IMR-90 (cell line): ENCODE data around the gene PRF1. TPM values are rescaled to one million over a fixed set of nuclear protein-coding genes. Genes with fewer than 3 reads are reported as not detected.

Experiments
- ATAC-seq: fragments of 200-7000 bp; cut with Tn5 transposase; 2 replicates; pipeline ENCODE4 v1.9.1; 2020; ENCODE audit warnings: low read depth, mild to moderate bottlenecking, moderate library complexity
- BruUV-seq: library from RNA; stranded (reverse); fragments of 400-500 nt; replicated peaks from 2 replicates; lab custom pipeline; 2021; lab: Mats Ljungman, UMichigan
- CTCF ChIA-PET: fragments of 300-600 bp; formaldehyde crosslinking; extraction: SDS; loops from one replicate; lab custom pipeline; 2021; ENCODE audit warnings: antibody characterized with exemption; lab: Yijun Ruan, JAX
- POLR2A ChIA-PET: fragments of 300-600 bp; sonication (Branson Sonifier 250); formaldehyde crosslinking; loops from one replicate; lab custom pipeline; 2022; ENCODE audit warnings: antibody characterized with exemption; ENCODE audit not compliant: unreplicated experiment; lab: Charles Lee
- DNase-seq: peaks from one replicate; pipeline ENCODE4 v3.0.0; 2013
- H2AFZ ChIP-seq: replicated peaks from 2 replicates; pipeline ENCODE3; 2013; ENCODE audit warnings: low read length, mild to moderate bottlenecking; ENCODE audit not compliant: poor library complexity
- H2AK5ac ChIP-seq: 2 replicates; pipeline ENCODE4 v1.6.1; 2013; ENCODE audit warnings: low read depth, low read length, inconsistent platforms
- H2AK9ac ChIP-seq: replicated peaks from 2 replicates; pipeline ENCODE3; 2013; ENCODE audit warnings: mild to moderate bottlenecking, low read depth, low read length, moderate library complexity; ENCODE audit not compliant: poor library complexity
- H2BK120ac ChIP-seq: 2 replicates; pipeline ENCODE4 v1.6.1; 2013; ENCODE audit warnings: low read depth, low read length, inconsistent platforms
- H2BK15ac ChIP-seq: 3 replicates; pipeline ENCODE4 v1.6.1; 2013; ENCODE audit warnings: low read depth, low read length, inconsistent platforms
- H2BK20ac ChIP-seq: 2 replicates; pipeline ENCODE4 v1.6.1; 2013; ENCODE audit warnings: low read depth, mild to moderate bottlenecking, inconsistent platforms, low read length, moderate library complexity
- H2BK5ac ChIP-seq: 2 replicates; pipeline ENCODE4 v1.6.1; 2013; ENCODE audit warnings: mild to moderate bottlenecking, low read depth, low read length, inconsistent platforms; ENCODE audit not compliant: poor library complexity, severe bottlenecking
- H3K14ac ChIP-seq: replicated peaks from 2 replicates; pipeline ENCODE4 v1.6.1; 2013; ENCODE audit warnings: low read depth, low read length, inconsistent platforms
- H3K18ac ChIP-seq: 2 replicates; pipeline ENCODE4 v1.6.1; 2013; ENCODE audit warnings: low read depth, low read length, control low read depth
- H3K23ac ChIP-seq: 2 replicates; pipeline ENCODE4 v1.6.1; 2013; ENCODE audit warnings: low read depth, low read length, inconsistent platforms
- H3K27ac ChIP-seq: 2 replicates; pipeline ENCODE4 v1.5.1; 2013; ENCODE audit warnings: mild to moderate bottlenecking, control low read depth, low read length; ENCODE audit not compliant: insufficient read depth
- H3K27me3 ChIP-seq: 2 replicates; pipeline ENCODE4 v1.6.1; 2013; ENCODE audit warnings: low read length; ENCODE audit not compliant: control insufficient read depth, insufficient read depth
- H3K36me3 ChIP-seq: 2 replicates; pipeline ENCODE4 v1.6.1; 2013; ENCODE audit warnings: low read length, mixed read lengths; ENCODE audit not compliant: control insufficient read depth, insufficient read depth
- H3K4ac ChIP-seq: 2 replicates; pipeline ENCODE4 v1.6.1; 2013; ENCODE audit warnings: low read depth, low read length, inconsistent platforms
- H3K4me1 ChIP-seq: 2 replicates; pipeline ENCODE4 v1.6.1; 2013; ENCODE audit warnings: low read length, mixed read lengths; ENCODE audit not compliant: control insufficient read depth, insufficient read depth
- H3K4me2 ChIP-seq: 2 replicates; pipeline ENCODE4 v1.6.1; 2013; ENCODE audit warnings: low read depth, mild to moderate bottlenecking, control low read depth, low read length, moderate library complexity
- H3K4me3 ChIP-seq: 2 replicates; pipeline ENCODE4 v1.5.1; 2013; ENCODE audit warnings: low read depth, mild to moderate bottlenecking, control low read depth, low read length, moderate library complexity; ENCODE audit not compliant: insufficient read depth
- H3K56ac ChIP-seq: 2 replicates; pipeline ENCODE4 v1.6.1; 2013; ENCODE audit warnings: low read length, inconsistent platforms; ENCODE audit not compliant: insufficient read depth; ENCODE audit errors: extremely low read depth
- H3K79me1 ChIP-seq, 2 experiments: 2 replicates each; pipeline ENCODE4 v1.6.1; 2013; ENCODE audit warnings: low read length in 2 of 2, inconsistent platforms in 1 of 2, low read depth in 1 of 2
- H3K9ac ChIP-seq: 2 replicates; pipeline ENCODE4 v1.6.1; 2013; ENCODE audit warnings: low read depth, low read length, control low read depth
- H3K9me1 ChIP-seq: 2 replicates; pipeline ENCODE4 v1.6.1; 2013; ENCODE audit warnings: low read length, inconsistent platforms; ENCODE audit not compliant: insufficient read depth
- H3K9me3 ChIP-seq: 2 replicates; pipeline ENCODE4 v1.6.1; 2013; ENCODE audit warnings: low read length; ENCODE audit not compliant: control insufficient read depth, insufficient read depth
- H4K20me1 ChIP-seq: 2 replicates; pipeline ENCODE4 v1.6.1; 2013; ENCODE audit warnings: low read length, inconsistent platforms; ENCODE audit not compliant: insufficient read depth
- H4K5ac ChIP-seq: 2 replicates; pipeline ENCODE4 v1.6.1; 2013; ENCODE audit warnings: mild to moderate bottlenecking, low read depth, low read length, control low read depth
- H4K8ac ChIP-seq, 2 experiments: 2 replicates each; pipeline ENCODE4 v1.6.1; 2013; ENCODE audit warnings: low read depth in 2 of 2, low read length in 2 of 2, control low read depth in 1 of 2, inconsistent platforms in 1 of 2
- H4K91ac ChIP-seq: 2 replicates; pipeline ENCODE4 v1.6.1; 2013; ENCODE audit warnings: low read depth, low read length, inconsistent platforms; ENCODE audit not compliant: insufficient read depth
- CEBPB ChIP-seq: IDR thresholded peaks from 2 replicates; pipeline ENCODE4 v1.6.1; 2012; ENCODE audit warnings: low read depth, low read length, improper control_type of control experiment
- FOS ChIP-seq: fragments of 150-350 bp; IDR thresholded peaks from 2 replicates; pipeline ENCODE4 v1.6.1; 2016; ENCODE audit warnings: low read depth, low read length
- MAZ ChIP-seq: IDR thresholded peaks from 2 replicates; pipeline ENCODE4 v1.6.1; 2012; ENCODE audit warnings: low read depth, mild to moderate bottlenecking, low read length, improper control_type of control experiment, moderate library complexity, borderline replicate concordance
- RAD21 ChIP-seq: IDR thresholded peaks from 2 replicates; pipeline ENCODE4 v1.6.1; 2012; ENCODE audit warnings: low read length, improper control_type of control experiment
- WGBS, 2 experiments: methylation state at CpG; one replicate each; pipeline versions ENCODE4 v1.1.5 to v1.1.7; 2013; ENCODE audit warnings: missing lambda C conversion rate in 2 of 2; ENCODE audit not compliant: insufficient read length in 1 of 2; ENCODE audit errors: extremely low coverage in 2 of 2; 5-methylcytosine and 5-hydroxymethylcytosine counted together
- dilution Hi-C: fragments of 300-500 bp; cut with HindIII; formaldehyde crosslinking; loops from one replicate; pipeline ENCODE4 v1.14.3; 2018; ENCODE audit warnings: low sequenced_read_pairs; ENCODE audit not compliant: unreplicated experiment
- in situ Hi-C: fragments of 300-500 bp; cut with MboI; formaldehyde crosslinking; loops from 3 replicates; pipeline ENCODE4 v1.14.3; 2019; ENCODE audit warnings: low sequenced_read_pairs, inconsistent platforms, mixed read lengths
- intact Hi-C: fragments of 100-400 bp; cut with micrococcal nuclease; formaldehyde crosslinking; loops from 2 replicates; pipeline ENCODE4 v1.10.0; 2022
- polyA plus RNA-seq, 3 experiments: library from polyadenylated mRNA; depleted of rRNA; stranded (reverse); fragments of >200 nt; gene quantifications; 2 replicates each; pipeline ENCODE4 v1.2.3, GENCODE V29; 2012; ENCODE audit warnings: low replicate concordance in 1 of 3
- total RNA-seq: library from RNA; depleted of rRNA; stranded (reverse); fragments of >200 nt; gene quantifications from 2 replicates; pipeline ENCODE4 v1.2.3, GENCODE V29; 2012
- TF ChIP-seq, protein P1 (sequence below): fragments of 150-350 bp; IDR thresholded peaks from 2 replicates; pipeline ENCODE4 v1.6.1; 2016; ENCODE audit warnings: low read depth, mild to moderate bottlenecking, low read length, moderate library complexity, borderline replicate concordance

The PRF1 gene
- total and polyA plus RNA-seq, 2 of the 4 experiments (the other 2 are of a cell fraction), result not detected

- Histone ChIP-seq H3K23ac (no peak overlapping the region), H2AK5ac (no peak overlapping the region), H4K91ac (no peak overlapping the region), H3K4me2 (no peak overlapping the region), H3K9me1 (0 out of 2 replicates have a peak, but pooled peaks cover 3% of the 10 kb centered on the region), H3K18ac (no peak overlapping the region), H3K4me3 (no peak overlapping the region), H3K56ac (no peak overlapping the region), H3K27ac (no peak overlapping the region), H3K9ac (no peak overlapping the region), H4K5ac (no peak overlapping the region), H2BK5ac (no peak overlapping the region), H3K4ac (no peak overlapping the region), H2AK9ac (no peak overlapping the region), H3K27me3 (peaks cover 18% of the 10 kb centered on the region), H3K36me3 (no peaks in the 10 kb centered on the region), H2BK20ac (no peak overlapping the region), H3K79me1 (no peaks in the 10 kb centered on the region), H2AFZ (peak overlapping the region; percentile 51), H3K9me3 (no peaks in the 10 kb centered on the region), H3K14ac (no peak overlapping the region), H2BK15ac (no peak overlapping the region), H3K4me1 (0 out of 2 replicates have a peak, but pooled peaks cover 2% of the 10 kb centered on the region), H4K8ac (no peak overlapping the region), H2BK120ac (no peak overlapping the region), H4K20me1 (no peaks in the 10 kb centered on the region)
- ChIA-PET CTCF (no interaction called here), POLR2A (no interaction called here)
- intact Hi-C loops, result no loop called here
- WGBS, 2 experiments, result 60% methylated on average over 2 of the region's 16 CpGs; no CpG with 5 or more reads in 1 of the 2 experiments
- no peak for TF ChIP-seq FOS
- no peak for TF ChIP-seq MAZ
- TF ChIP-seq CEBPB, result no peak
- TF ChIP-seq, protein P1, sequence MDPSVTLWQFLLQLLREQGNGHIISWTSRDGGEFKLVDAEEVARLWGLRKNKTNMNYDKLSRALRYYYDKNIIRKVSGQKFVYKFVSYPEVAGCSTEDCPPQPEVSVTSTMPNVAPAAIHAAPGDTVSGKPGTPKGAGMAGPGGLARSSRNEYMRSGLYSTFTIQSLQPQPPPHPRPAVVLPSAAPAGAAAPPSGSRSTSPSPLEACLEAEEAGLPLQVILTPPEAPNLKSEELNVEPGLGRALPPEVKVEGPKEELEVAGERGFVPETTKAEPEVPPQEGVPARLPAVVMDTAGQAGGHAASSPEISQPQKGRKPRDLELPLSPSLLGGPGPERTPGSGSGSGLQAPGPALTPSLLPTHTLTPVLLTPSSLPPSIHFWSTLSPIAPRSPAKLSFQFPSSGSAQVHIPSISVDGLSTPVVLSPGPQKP, result no peak
- no peak for TF ChIP-seq RAD21
- ATAC-seq (no peak), DNase-seq (no peak)
- dilution Hi-C loops, result no loop called here
- in situ Hi-C loops, result no loop called here
- no TSS peak for BruUV-seq
Observed at GRCh38 chr10:70571636-70572439, 30.7 kb downstream of the PRF1 start.
